OCI-LY3 (cell line): Measurements from ENCODE around the gene CCNL1.
A peak's percentile ranks its signal among the peaks of the same experiment; 100 is the strongest.

Experiments
- H2AFZ ChIP-seq: fragments of 200-600, 300-600 bp; shearing (Covaris generic); 2 replicates; pipeline ENCODE4 v1.6.0; 2014; ENCODE audit warnings: antibody characterized with exemption, low read depth, low read length
- H3K27ac ChIP-seq: fragments of 200-600, 300-600 bp; sonication (generic); 2 replicates; pipeline ENCODE4 v1.5.1; 2014; ENCODE audit warnings: mild to moderate bottlenecking, low read length, moderate library complexity, mixed read lengths
- H3K27me3 ChIP-seq: fragments of 200-600, 300-600 bp; sonication (generic); 2 replicates; pipeline ENCODE4 v1.6.1; 2014; ENCODE audit warnings: low read depth, low read length, mixed read lengths
- H3K36me3 ChIP-seq: fragments of 200-600, 300-600 bp; sonication (generic); replicated peaks from 2 replicates; pipeline ENCODE3; 2014; ENCODE audit warnings: low read depth, low read length, mixed read lengths
- H3K4me1 ChIP-seq: fragments of 300-600, 200-600 bp; sonication (generic); 2 replicates; pipeline ENCODE4 v1.6.1; 2014; ENCODE audit warnings: low read length, mixed read lengths
- H3K4me2 ChIP-seq: fragments of 200-600, 300-600 bp; sonication (generic); 2 replicates; pipeline ENCODE4 v1.6.1; 2014; ENCODE audit warnings: low read length, mixed read lengths
- H3K4me3 ChIP-seq: fragments of 300-600, 200-600 bp; sonication (generic); 2 replicates; pipeline ENCODE4 v1.5.1; 2014; ENCODE audit warnings: antibody characterized with exemption, mild to moderate bottlenecking, low read length, moderate library complexity
- H3K79me2 ChIP-seq: fragments of 300-600, 200-600 bp; shearing (Covaris generic); 2 replicates; pipeline ENCODE4 v1.6.1; 2014; ENCODE audit warnings: mild to moderate bottlenecking, low read length, mixed read lengths
- H3K9ac ChIP-seq: fragments of 300-600, 200-600 bp; shearing (Covaris generic); 2 replicates; pipeline ENCODE4 v1.6.0; 2014; ENCODE audit warnings: mild to moderate bottlenecking, low read length, moderate library complexity
- H3K9me3 ChIP-seq: fragments of 200-600, 300-600 bp; shearing (Covaris generic); 2 replicates; pipeline ENCODE4 v1.6.1; 2014; ENCODE audit warnings: low read length, mixed read lengths; ENCODE audit not compliant: insufficient read depth
- H4K20me1 ChIP-seq: fragments of 200-600, 300-600 bp; sonication (generic); 2 replicates; pipeline ENCODE4 v1.6.1; 2016; ENCODE audit warnings: low read length, mixed read lengths; ENCODE audit not compliant: insufficient read depth
- EZH2phosphoT487 ChIP-seq: fragments of 200-600 bp; shearing (Covaris generic); IDR thresholded peaks from 2 replicates; pipeline ENCODE4 v1.6.1; 2018; ENCODE audit warnings: antibody characterized with exemption, mixed run types, low read depth
- TF ChIP-seq, protein P1 (sequence below): fragments of 200-600, 300-600 bp; sonication (generic); IDR thresholded peaks from 2 replicates; pipeline ENCODE4 v1.5.1; 2014; ENCODE audit warnings: antibody characterized with exemption, low read length, low read depth

Gene CCNL1

DNA sequence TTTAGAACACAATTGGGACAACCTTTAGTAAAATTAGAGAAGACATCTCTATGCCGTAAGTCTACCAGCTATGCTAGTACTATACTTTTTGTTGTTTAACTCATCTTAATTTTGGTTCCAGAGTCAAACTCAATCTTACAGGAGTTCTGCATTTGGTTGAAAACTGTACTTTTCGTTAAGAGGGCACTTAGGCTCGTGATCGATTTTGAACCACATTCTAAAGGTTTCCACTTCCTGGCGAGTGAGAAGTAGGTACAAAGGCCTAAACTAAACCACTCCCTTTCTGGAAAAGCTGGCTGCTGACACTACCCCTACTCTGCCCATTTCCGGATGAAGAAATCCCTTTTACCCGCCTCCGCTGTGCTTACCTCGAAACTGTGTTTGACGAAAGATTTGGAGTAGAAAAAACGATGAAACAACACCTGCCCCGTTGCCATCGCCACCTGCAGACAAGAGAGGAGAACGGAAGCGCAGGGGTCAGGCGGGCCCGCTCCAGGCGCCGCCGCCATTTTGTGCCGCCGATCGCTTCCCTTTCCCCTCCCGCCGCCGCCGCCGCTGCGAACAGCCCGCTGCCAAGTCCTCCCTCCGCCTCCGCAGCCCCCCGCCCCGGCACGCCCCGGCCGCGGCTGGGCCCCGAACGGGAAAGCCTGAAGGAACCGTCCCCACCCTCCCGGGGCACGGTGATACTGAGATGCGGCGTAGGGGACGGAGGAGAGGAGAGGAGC, 748 bp downstream of the CCNL1 start:
- Histone ChIP-seq H3K4me1 (peaks cover 51% of the 10 kb centered on the region), H3K9me3 (no peaks in the 10 kb centered on the region), H3K4me2 (peak overlapping the region; percentile 96), H3K27ac (peak overlapping the region; percentile 93), H3K36me3 (peaks cover 49% of the 10 kb centered on the region), H3K27me3 (no peaks in the 10 kb centered on the region), H3K4me3 (peak overlapping the region; percentile 87), H4K20me1 (peaks cover 51% of the 10 kb centered on the region), H3K79me2 (peaks cover 58% of the 10 kb centered on the region), H2AFZ (no peak overlapping the region), H3K9ac (peak overlapping the region; percentile 97)
- TF ChIP-seq, protein P1, sequence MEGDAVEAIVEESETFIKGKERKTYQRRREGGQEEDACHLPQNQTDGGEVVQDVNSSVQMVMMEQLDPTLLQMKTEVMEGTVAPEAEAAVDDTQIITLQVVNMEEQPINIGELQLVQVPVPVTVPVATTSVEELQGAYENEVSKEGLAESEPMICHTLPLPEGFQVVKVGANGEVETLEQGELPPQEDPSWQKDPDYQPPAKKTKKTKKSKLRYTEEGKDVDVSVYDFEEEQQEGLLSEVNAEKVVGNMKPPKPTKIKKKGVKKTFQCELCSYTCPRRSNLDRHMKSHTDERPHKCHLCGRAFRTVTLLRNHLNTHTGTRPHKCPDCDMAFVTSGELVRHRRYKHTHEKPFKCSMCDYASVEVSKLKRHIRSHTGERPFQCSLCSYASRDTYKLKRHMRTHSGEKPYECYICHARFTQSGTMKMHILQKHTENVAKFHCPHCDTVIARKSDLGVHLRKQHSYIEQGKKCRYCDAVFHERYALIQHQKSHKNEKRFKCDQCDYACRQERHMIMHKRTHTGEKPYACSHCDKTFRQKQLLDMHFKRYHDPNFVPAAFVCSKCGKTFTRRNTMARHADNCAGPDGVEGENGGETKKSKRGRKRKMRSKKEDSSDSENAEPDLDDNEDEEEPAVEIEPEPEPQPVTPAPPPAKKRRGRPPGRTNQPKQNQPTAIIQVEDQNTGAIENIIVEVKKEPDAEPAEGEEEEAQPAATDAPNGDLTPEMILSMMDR, result peak; percentile 19; the same call in 1 of the 2 replicates
- no peak for TF ChIP-seq EZH2phosphoT487

DNA sequence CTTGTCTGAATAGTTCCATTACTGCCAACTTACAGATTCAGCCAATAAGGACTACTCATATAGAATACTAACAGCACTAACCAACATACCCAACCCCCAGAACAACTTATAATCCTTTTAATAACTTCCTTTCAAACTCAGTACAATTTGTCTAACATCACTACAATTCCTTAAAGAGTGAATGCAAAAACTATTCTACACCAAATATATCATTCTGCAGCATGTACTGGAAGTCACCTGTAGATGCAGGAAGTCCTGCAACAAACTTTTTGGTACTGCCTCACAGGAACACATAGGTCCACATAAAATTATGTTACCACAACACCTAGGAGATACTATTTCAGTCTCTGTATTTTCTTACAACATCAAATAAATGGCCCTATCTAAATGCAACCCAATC, 2.1 kb downstream of the CCNL1 start:
- Histone ChIP-seq H3K27ac (no peak overlapping the region), H3K4me3 (peak overlapping the region; percentile 87), H3K36me3 (peaks cover 63% of the 10 kb centered on the region), H3K79me2 (peaks cover 71% of the 10 kb centered on the region), H3K4me2 (peak overlapping the region; percentile 96), H4K20me1 (peaks cover 64% of the 10 kb centered on the region), H3K27me3 (no peaks in the 10 kb centered on the region), H2AFZ (no peak overlapping the region), H3K9me3 (no peaks in the 10 kb centered on the region), H3K9ac (0 out of 2 replicates have a peak overlapping the region, but pooled peaks have one; percentile 97), H3K4me1 (peaks cover 48% of the 10 kb centered on the region)
- TF ChIP-seq EZH2phosphoT487, result no peak
- TF ChIP-seq, protein P1, result no peak

DNA sequence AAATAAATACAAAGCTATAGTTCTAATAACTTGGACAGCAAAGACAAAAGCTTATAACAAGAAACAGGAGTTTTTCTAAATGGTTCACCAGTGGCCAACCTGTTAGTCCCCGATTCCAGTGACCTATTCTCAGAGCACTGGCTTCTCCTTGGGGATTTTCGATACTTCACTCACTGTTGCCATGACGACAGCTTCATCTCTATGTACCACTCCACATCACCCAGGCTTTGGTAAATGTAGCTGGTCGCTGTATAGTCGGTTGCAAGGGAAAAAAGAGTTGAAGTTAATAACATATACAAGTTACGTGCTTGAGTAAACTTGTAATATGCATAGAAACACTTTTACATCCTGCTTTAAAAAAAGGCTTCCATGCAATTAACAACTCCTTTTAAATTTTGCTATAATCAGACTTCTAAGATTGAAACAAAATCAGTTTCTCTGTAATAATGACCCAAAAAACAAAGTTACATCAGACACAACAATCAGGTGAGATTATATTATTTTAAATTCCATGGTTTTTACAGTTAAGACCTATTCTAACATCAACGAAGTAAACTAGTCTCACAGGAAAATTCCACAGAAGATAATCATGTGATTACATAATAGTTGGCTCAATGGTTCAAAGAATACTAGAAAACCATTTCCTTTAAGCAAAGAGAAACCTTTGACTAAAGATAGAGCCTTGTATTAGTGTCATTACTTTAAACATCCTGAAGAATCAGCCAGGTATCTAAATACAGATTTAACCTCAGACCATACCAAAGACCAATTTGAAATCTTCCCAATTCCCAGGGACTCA, 2.9 kb downstream of the CCNL1 start:
- no peak for TF ChIP-seq EZH2phosphoT487
- TF ChIP-seq, protein P1, result no peak
- H2AFZ ChIP-seq, result no peak overlapping the region
- no peaks in the 10 kb centered on the region for H3K27me3 ChIP-seq
- no peak overlapping the region for H3K27ac ChIP-seq
- peaks cover 79% of the 10 kb centered on the region for H3K79me2 ChIP-seq
- H3K4me3 ChIP-seq, result peak overlapping the region; percentile 87; the same call in 1 of the 2 replicates
- peaks cover 72% of the 10 kb centered on the region for H4K20me1 ChIP-seq
- H3K4me2 ChIP-seq, result peak overlapping the region; percentile 96
- H3K9me3 ChIP-seq, result no peaks in the 10 kb centered on the region
- H3K36me3 ChIP-seq, result peaks cover 71% of the 10 kb centered on the region
- peaks cover 50% of the 10 kb centered on the region for H3K4me1 ChIP-seq
- no peak overlapping the region for H3K9ac ChIP-seq

DNA sequence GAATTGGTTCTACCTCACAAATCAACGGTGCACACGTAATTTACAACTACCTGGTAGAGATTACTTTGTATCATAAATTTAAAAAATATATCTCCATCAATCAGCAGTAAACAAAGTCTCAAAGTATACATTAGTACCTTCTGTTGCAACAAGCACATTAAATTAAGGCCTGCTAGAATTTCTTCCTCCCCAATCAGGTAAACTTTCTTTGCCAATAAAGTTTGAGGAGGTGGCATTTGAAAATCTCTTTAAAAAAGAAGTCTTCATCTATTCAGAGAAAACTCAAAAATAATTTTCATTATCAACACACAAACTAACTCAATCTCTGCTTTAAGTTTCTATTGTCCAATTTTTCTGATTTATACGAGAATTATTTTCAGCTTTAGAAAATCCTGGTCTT, 4.4 kb downstream of the CCNL1 start:
- H3K79me2 ChIP-seq, result peaks cover 90% of the 10 kb centered on the region
- H3K27ac ChIP-seq, result no peak overlapping the region
- H3K4me1 ChIP-seq, result peaks cover 53% of the 10 kb centered on the region
- peaks cover 85% of the 10 kb centered on the region for H3K36me3 ChIP-seq
- no peak overlapping the region for H2AFZ ChIP-seq
- TF ChIP-seq EZH2phosphoT487, result no peak
- TF ChIP-seq, protein P1, result no peak
- no peaks in the 10 kb centered on the region for H3K9me3 ChIP-seq
- H3K9ac ChIP-seq, result no peak overlapping the region
- H3K27me3 ChIP-seq, result no peaks in the 10 kb centered on the region
- peaks cover 87% of the 10 kb centered on the region for H4K20me1 ChIP-seq
- H3K4me3 ChIP-seq, result no peak overlapping the region
- peak overlapping the region; percentile 96 for H3K4me2 ChIP-seq
